OCI-LY1 (cell line): ENCODE measurements around the gene NECTIN4.

ENCODE experiments used
- H2AFZ ChIP-seq: fragments of 200-600 bp; sonication (generic), shearing (Covaris generic); 2 replicates; pipeline ENCODE4 v1.6.0; 2014; ENCODE audit warnings: antibody characterized with exemption, mild to moderate bottlenecking, low read length
- H3F3A ChIP-seq: fragments of 200-600 bp; sonication (generic), shearing (Covaris generic); 2 replicates; pipeline ENCODE4 v1.6.0; 2014; ENCODE audit warnings: mild to moderate bottlenecking, antibody characterized with exemption, low read length, moderate library complexity; ENCODE audit not compliant: insufficient read depth
- H3K27ac ChIP-seq: fragments of 200-600 bp; sonication (generic); 2 replicates; pipeline ENCODE4 v1.5.1; 2014; ENCODE audit warnings: low read length, mixed run types, mild to moderate bottlenecking, low read depth; ENCODE audit not compliant: poor library complexity, severe bottlenecking
- H3K27me3 ChIP-seq: fragments of 200-600 bp; sonication (generic); 2 replicates; pipeline ENCODE4 v1.6.0; 2014; ENCODE audit warnings: antibody characterized with exemption, mild to moderate bottlenecking, low read length, moderate library complexity; ENCODE audit not compliant: insufficient read depth
- H3K36me3 ChIP-seq: fragments of 200-600 bp; sonication (generic); 2 replicates; pipeline ENCODE4 v1.6.1; 2014; ENCODE audit warnings: mild to moderate bottlenecking, antibody characterized with exemption, low read length, moderate library complexity, mixed read lengths; ENCODE audit not compliant: insufficient read depth
- H3K4me1 ChIP-seq: fragments of 200-600 bp; sonication (generic); 2 replicates; pipeline ENCODE4 v1.5.1; 2014; ENCODE audit warnings: mild to moderate bottlenecking, low read length, moderate library complexity; ENCODE audit not compliant: insufficient read depth, severe bottlenecking
- H3K4me2 ChIP-seq: fragments of 200-600 bp; sonication (generic), shearing (Covaris generic); 2 replicates; pipeline ENCODE4 v1.6.1; 2014; ENCODE audit warnings: low read length
- H3K4me3 ChIP-seq: fragments of 200-600 bp; sonication (generic); 2 replicates; pipeline ENCODE4 v1.5.1; 2014; ENCODE audit warnings: low read length, low read depth, mild to moderate bottlenecking, mixed read lengths; ENCODE audit not compliant: poor library complexity, severe bottlenecking
- H3K79me2 ChIP-seq: fragments of 200-600 bp; shearing (Covaris generic); 2 replicates; pipeline ENCODE4 v1.6.1; 2016; ENCODE audit warnings: mixed run types, low read length, mixed read lengths; ENCODE audit not compliant: insufficient read depth
- H3K9ac ChIP-seq: fragments of 200-600 bp; sonication (generic), shearing (Covaris generic); 2 replicates; pipeline ENCODE4 v1.6.1; 2014; ENCODE audit warnings: mild to moderate bottlenecking, low read length, mixed read lengths
- H3K9me2 ChIP-seq: fragments of 200-600 bp; sonication (generic), shearing (Covaris generic); 2 replicates; pipeline ENCODE4 v1.6.1; 2014; ENCODE audit warnings: low read depth, mild to moderate bottlenecking, low read length, mixed read lengths
- H3K9me3 ChIP-seq: fragments of 200-600 bp; shearing (Covaris generic); 2 replicates; pipeline ENCODE4 v1.6.1; 2014; ENCODE audit warnings: low read length, mixed read lengths
- H4K20me1 ChIP-seq: fragments of 200-600 bp; sonication (generic), shearing (Covaris generic); 2 replicates; pipeline ENCODE4 v1.6.0; 2016; ENCODE audit warnings: mild to moderate bottlenecking, low read length; ENCODE audit not compliant: insufficient read depth
- CTCF ChIP-seq: fragments of 200-600 bp; sonication (generic), shearing (Covaris generic); IDR thresholded peaks from 2 replicates; pipeline ENCODE4 v1.5.1; 2017; ENCODE audit warnings: mild to moderate bottlenecking, antibody characterized with exemption, low read length, moderate library complexity, mixed read lengths
- EZH2 ChIP-seq: fragments of 200-600 bp; sonication (generic), shearing (Covaris generic); IDR thresholded peaks from 2 replicates; pipeline ENCODE4 v1.8.0; 2017; ENCODE audit warnings: borderline replicate concordance, mixed run types, mild to moderate bottlenecking, antibody characterized with exemption, low read length, moderate library complexity, mixed read lengths

Gene NECTIN4

GRCh38 chr1:161133220-161133740 lies 43.9 kb upstream of the NECTIN4 start:
- Histone ChIP-seq H3K79me2 (peaks cover 13% of the 10 kb centered on the region; the same call in 1 of the 2 replicates), H3K9me2 (no peaks in the 10 kb centered on the region), H3K4me2 (peak overlapping the region; percentile 99), H3K9me3 (no peaks in the 10 kb centered on the region), H4K20me1 (no peaks in the 10 kb centered on the region), H3K4me3 (peak overlapping the region; percentile 96), H3F3A (0 out of 2 replicates have a peak, but pooled peaks cover 4% of the 10 kb centered on the region), H3K4me1 (peaks cover 28% of the 10 kb centered on the region), H3K9ac (peak overlapping the region; percentile 95), H3K27ac (peak overlapping the region; percentile 69), H3K27me3 (no peaks in the 10 kb centered on the region), H3K36me3 (peaks cover 18% of the 10 kb centered on the region), H2AFZ (no peak overlapping the region)
- TF ChIP-seq EZH2, result no peak
- no peak for TF ChIP-seq CTCF

GRCh38 chr1:161132410-161133219 lies 43.3 kb upstream of the NECTIN4 start, which contains the start of gene DEDD:
DEDD (minus strand) TSS chr1:161132667; CDS start chr1:161124462, 8,205 bp downstream.
- H3K36me3 ChIP-seq, result peaks cover 25% of the 10 kb centered on the region
- 0 out of 2 replicates have a peak, but pooled peaks cover 4% of the 10 kb centered on the region for H3F3A ChIP-seq
- H2AFZ ChIP-seq, result no peak within 1 kb of the TSS
- no peaks in the 10 kb centered on the region for H4K20me1 ChIP-seq
- peaks cover 13% of the 10 kb centered on the region; the same call in 1 of the 2 replicates for H3K79me2 ChIP-seq
- H3K9me2 ChIP-seq, result no peaks in the 10 kb centered on the region
- TF ChIP-seq CTCF (peak; percentile 6; the same call in 1 of the 2 replicates), EZH2 (no peak)
- H3K9ac ChIP-seq, result peak within 1 kb of the TSS; percentile 95
- peak within 1 kb of the TSS; percentile 99 for H3K4me2 ChIP-seq
- H3K4me1 ChIP-seq, result peaks cover 28% of the 10 kb centered on the region
- H3K27me3 ChIP-seq, result no peaks in the 10 kb centered on the region
- no peaks in the 10 kb centered on the region for H3K9me3 ChIP-seq
- peak within 1 kb of the TSS; percentile 69 for H3K27ac ChIP-seq
- H3K4me3 ChIP-seq, result peak within 1 kb of the TSS; percentile 96

GRCh38 chr1:161131523-161132409 lies 42.4 kb upstream of the NECTIN4 start:
- H3K9ac ChIP-seq, result peak overlapping the region; percentile 95
- no peak for TF ChIP-seq CTCF
- no peak for TF ChIP-seq EZH2
- peaks cover 33% of the 10 kb centered on the region for H3K36me3 ChIP-seq
- H3K79me2 ChIP-seq, result peaks cover 13% of the 10 kb centered on the region; the same call in 1 of the 2 replicates
- peak overlapping the region; percentile 96 for H3K4me3 ChIP-seq
- 0 out of 2 replicates have a peak, but pooled peaks cover 4% of the 10 kb centered on the region for H3F3A ChIP-seq
- peak overlapping the region; percentile 13 for H3K27ac ChIP-seq
- no peaks in the 10 kb centered on the region for H3K27me3 ChIP-seq
- H3K4me1 ChIP-seq, result peaks cover 28% of the 10 kb centered on the region
- H3K4me2 ChIP-seq, result peak overlapping the region; percentile 99
- no peaks in the 10 kb centered on the region for H4K20me1 ChIP-seq
- H2AFZ ChIP-seq, result no peak overlapping the region
- no peaks in the 10 kb centered on the region for H3K9me2 ChIP-seq
- no peaks in the 10 kb centered on the region for H3K9me3 ChIP-seq
